MCF 10A (cell line): ENCODE results near the gene TSPAN4. TPM values are rescaled to one million over a fixed set of nuclear protein-coding genes. Genes with fewer than 3 reads are reported as not detected.

ENCODE experiments used
- BruUV-seq: library from RNA; stranded (reverse); fragments of 400-500 nt; replicated peaks from 2 replicates; lab custom pipeline; 2021; lab: Mats Ljungman, UMichigan
- CTCF ChIA-PET: fragments of 300-600 bp; sonication (Branson Sonifier 250); formaldehyde crosslinking; extraction: SDS; loops from one replicate; lab custom pipeline; 2021; ENCODE audit warnings: antibody characterized with exemption, inconsistent platforms; lab: Yijun Ruan, JAX
- POLR2A ChIA-PET: fragments of 300-600, 350-650 bp; sonication (Branson Sonifier 250); formaldehyde crosslinking; extraction: SDS; loops from one replicate; lab custom pipeline; 2020; ENCODE audit warnings: antibody characterized with exemption, inconsistent platforms; lab: Yijun Ruan, JAX
- DNase-seq: peaks from one replicate; pipeline ENCODE4 v3.0.0-alpha.2; 2018; ENCODE audit not compliant: unreplicated experiment
- H3K27ac Mint-ChIP-seq: one replicate; pipeline ENCODE4 v1.8.0; 2022; ENCODE audit warnings: mild to moderate bottlenecking, low read depth, mixed read lengths; ENCODE audit not compliant: unreplicated experiment
- H3K27me3 Mint-ChIP-seq: one replicate; pipeline ENCODE4 v1.8.0; 2022; ENCODE audit warnings: mixed read lengths; ENCODE audit not compliant: insufficient read depth, unreplicated experiment
- H3K36me3 Mint-ChIP-seq: one replicate; pipeline ENCODE4 v1.8.0; 2022; ENCODE audit warnings: mild to moderate bottlenecking, moderate library complexity, mixed read lengths; ENCODE audit not compliant: insufficient read depth, unreplicated experiment
- H3K4me1 Mint-ChIP-seq: one replicate; pipeline ENCODE4 v1.8.0; 2022; ENCODE audit warnings: mixed read lengths; ENCODE audit not compliant: insufficient read depth, unreplicated experiment
- H3K4me3 Mint-ChIP-seq: one replicate; pipeline ENCODE4 v1.8.0; 2022; ENCODE audit warnings: mild to moderate bottlenecking, moderate library complexity, mixed read lengths; ENCODE audit not compliant: unreplicated experiment
- H3K9me3 Mint-ChIP-seq: one replicate; pipeline ENCODE4 v1.8.0; 2022; ENCODE audit warnings: mixed read lengths; ENCODE audit not compliant: unreplicated experiment
- intact Hi-C: fragments of 100-400 bp; cut with micrococcal nuclease; formaldehyde crosslinking; loops from 2 replicates; pipeline ENCODE4 v1.14.1; 2022
- total RNA-seq: library from RNA; stranded (reverse); gene quantifications from 2 replicates; pipeline ENCODE4 v1.2.3, GENCODE V29; 2022
- TF ChIP-seq, protein P1 (sequence below): fragments of 200-600 bp; IDR thresholded peaks from one replicate; pipeline ENCODE4 v1.8.0; 2022; ENCODE audit warnings: antibody characterized with exemption, mild to moderate bottlenecking; ENCODE audit not compliant: unreplicated experiment

The TSPAN4 gene
- total RNA-seq, 1 experiment from 2014 or later = 148 TPM

- Mint-ChIP-seq H3K4me1 (peaks cover 31% of the 10 kb centered on the region), H3K9me3 (no peaks in the 10 kb centered on the region), H3K27ac (peak overlapping the region; percentile 90), H3K36me3 (peaks cover 54% of the 10 kb centered on the region), H3K27me3 (no peaks in the 10 kb centered on the region), H3K4me3 (peak overlapping the region; percentile 87)
- peak; percentile 30 for DNase-seq
- POLR2A ChIA-PET = interaction anchor here (0.6 to 7.2 kb wide), 15 partner anchors 9 to 996 kb away, joined by 3 to 141 read pairs (median 5); partner anchors contain the start of genes CD151, CHID1, PNPLA2 and RPLP2
- intact Hi-C loops = loop anchor here (5.0 kb wide), 1 partner anchor 36 kb away; the partner anchor contains the start of genes PIDD1 and RPLP2
- TF ChIP-seq, protein P1, sequence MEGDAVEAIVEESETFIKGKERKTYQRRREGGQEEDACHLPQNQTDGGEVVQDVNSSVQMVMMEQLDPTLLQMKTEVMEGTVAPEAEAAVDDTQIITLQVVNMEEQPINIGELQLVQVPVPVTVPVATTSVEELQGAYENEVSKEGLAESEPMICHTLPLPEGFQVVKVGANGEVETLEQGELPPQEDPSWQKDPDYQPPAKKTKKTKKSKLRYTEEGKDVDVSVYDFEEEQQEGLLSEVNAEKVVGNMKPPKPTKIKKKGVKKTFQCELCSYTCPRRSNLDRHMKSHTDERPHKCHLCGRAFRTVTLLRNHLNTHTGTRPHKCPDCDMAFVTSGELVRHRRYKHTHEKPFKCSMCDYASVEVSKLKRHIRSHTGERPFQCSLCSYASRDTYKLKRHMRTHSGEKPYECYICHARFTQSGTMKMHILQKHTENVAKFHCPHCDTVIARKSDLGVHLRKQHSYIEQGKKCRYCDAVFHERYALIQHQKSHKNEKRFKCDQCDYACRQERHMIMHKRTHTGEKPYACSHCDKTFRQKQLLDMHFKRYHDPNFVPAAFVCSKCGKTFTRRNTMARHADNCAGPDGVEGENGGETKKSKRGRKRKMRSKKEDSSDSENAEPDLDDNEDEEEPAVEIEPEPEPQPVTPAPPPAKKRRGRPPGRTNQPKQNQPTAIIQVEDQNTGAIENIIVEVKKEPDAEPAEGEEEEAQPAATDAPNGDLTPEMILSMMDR = no peak
- CTCF ChIA-PET = interaction anchor here (0.6 kb wide), 1 partner anchor 37 kb away, joined by 4 read pairs; no protein-coding TSS in a partner anchor
- no TSS peak for BruUV-seq
These were observed 558 bp downstream of the TSPAN4 start for GRCh38 chr11:843086-843734.

DNA sequence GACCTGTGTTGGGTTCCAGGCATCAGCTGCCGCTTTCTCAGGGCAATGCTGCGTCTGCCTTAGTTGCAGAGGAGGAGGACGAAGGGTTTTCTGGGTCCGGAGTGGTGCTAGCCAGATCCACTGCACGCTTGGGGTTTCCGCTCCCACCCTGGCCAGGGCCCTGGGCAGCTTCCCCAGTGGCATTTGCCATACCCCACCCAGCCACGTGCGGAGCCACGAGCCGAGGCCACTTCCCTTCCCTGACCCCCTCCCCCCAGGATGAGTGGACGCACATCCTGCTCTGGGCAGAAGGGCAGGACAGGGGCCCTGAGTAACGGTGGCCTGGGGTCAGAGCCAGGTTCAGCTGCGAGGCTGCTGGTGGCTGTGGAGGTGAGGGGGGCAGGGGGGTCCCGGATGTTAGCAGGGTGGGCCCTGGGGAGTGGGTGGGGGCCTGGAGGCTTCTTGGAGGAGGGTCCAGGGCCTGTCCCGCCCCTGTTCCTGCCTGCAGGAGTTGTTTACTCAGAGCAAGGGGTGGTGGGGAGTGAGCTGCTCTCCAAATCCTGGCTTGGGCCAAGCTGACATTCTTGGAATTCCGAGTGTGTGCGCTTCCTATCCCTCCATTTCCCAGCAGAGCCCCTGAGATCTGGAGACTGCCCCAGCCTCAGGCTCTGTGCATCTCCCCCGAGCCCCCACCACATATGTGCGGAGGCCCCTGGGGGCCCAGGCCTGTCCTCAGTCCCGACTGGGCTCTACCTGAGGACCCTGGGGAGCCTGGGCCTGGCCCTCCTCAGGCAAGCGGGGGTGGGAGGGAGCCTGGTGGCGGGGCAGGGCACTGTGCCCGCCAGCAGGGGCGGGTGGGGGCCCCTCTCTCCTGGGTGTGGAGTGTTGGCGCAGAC, 1.4 kb downstream of the TSPAN4 start:
- Mint-ChIP-seq H3K4me3 (peak overlapping the region; percentile 87), H3K36me3 (peaks cover 49% of the 10 kb centered on the region)

GRCh38 chr11:844693-845644, 2.3 kb downstream of the TSPAN4 start:
- POLR2A ChIA-PET = interaction anchor here (0.6 to 7.2 kb wide), 13 partner anchors 11 to 464 kb away, joined by 3 to 141 read pairs (median 6); partner anchors contain the start of genes CD151, CHID1, PIDD1 and PNPLA2
- BruUV-seq = no TSS peak
- Mint-ChIP-seq H3K4me3 (peak overlapping the region; percentile 87), H3K9me3 (no peaks in the 10 kb centered on the region), H3K4me1 (peaks cover 24% of the 10 kb centered on the region), H3K27ac (peak overlapping the region; percentile 90), H3K36me3 (peaks cover 43% of the 10 kb centered on the region), H3K27me3 (no peaks in the 10 kb centered on the region)
- CTCF ChIA-PET = interaction anchor here (0.8 kb wide), 1 partner anchor 10 kb away, joined by 3 read pairs; no protein-coding TSS in a partner anchor
- TF ChIP-seq, protein P1 = peak; percentile 13
- peak; percentile 93 for DNase-seq
- intact Hi-C loops = loop anchor here (2.0 to 5.0 kb wide), 2 partner anchors 38 to 206 kb away; partner anchors contain the start of genes PIDD1 and RPLP2

More for the DNA sequence above, 1.4 kb downstream of the TSPAN4 start:
- TF ChIP-seq, protein P1 = no peak
- peaks cover 25% of the 10 kb centered on the region for H3K4me1 Mint-ChIP-seq
- intact Hi-C loops = loop anchor here (2.0 to 5.0 kb wide), 2 partner anchors 37 to 207 kb away; partner anchors contain the start of genes PIDD1 and RPLP2
- peak; percentile 92 for DNase-seq
- ChIA-PET POLR2A (interaction anchor here (0.5 to 7.2 kb wide), 18 partner anchors 10 to 465 kb away, joined by 3 to 141 read pairs (median 5); partner anchors contain the start of genes CD151, CHID1, PIDD1 and PNPLA2), CTCF (interaction anchor here (0.6 kb wide), 2 partner anchors 10 to 339 kb away, joined by 3 to 4 read pairs; no protein-coding TSS in a partner anchor)
- H3K27me3 Mint-ChIP-seq = no peaks in the 10 kb centered on the region
- H3K27ac Mint-ChIP-seq = peak overlapping the region; percentile 90
- BruUV-seq = no TSS peak
- no peaks in the 10 kb centered on the region for H3K9me3 Mint-ChIP-seq
